Measurements from ENCODE around the gene PSPC1. TPM values are rescaled to one million over a fixed set of nuclear protein-coding genes. Genes with fewer than 3 reads are reported as not detected.

The PSPC1 gene
- polyA plus RNA-seq, 1 donor = 49.5 TPM

- WGBS (ENCODE audit: insufficient coverage, low lambda C conversion rate) = 100% methylated on average over 1 of the region's 3 CpGs
- H3K27me3 ChIP-seq (ENCODE audit: control insufficient read depth, insufficient read depth, low read length) = no peaks in the 10 kb centered on the region
Measured at GRCh38 chr13:19676168-19676567, 106.6 kb downstream of the PSPC1 start.

GRCh38 chr13:19674898-19675297 is 107.8 kb downstream of the PSPC1 start:
- H3K4me1 ChIP-seq (ENCODE audit: control insufficient read depth, insufficient read depth, low read length) = no peaks in the 10 kb centered on the region
- DNase-seq = no peak
- no peak overlapping the region for H3K27ac ChIP-seq (ENCODE audit: low read length)
- WGBS (ENCODE audit: insufficient coverage, low lambda C conversion rate) = no CpG with 5 or more reads among the region's 10 CpGs
- H3K27me3 ChIP-seq (ENCODE audit: control insufficient read depth, insufficient read depth, low read length) = no peaks in the 10 kb centered on the region
- no peaks in the 10 kb centered on the region for H3K9me3 ChIP-seq (ENCODE audit: control insufficient read depth, low read depth, low read length)
- peaks cover 60% of the 10 kb centered on the region for H3K36me3 ChIP-seq (ENCODE audit: control insufficient read depth, insufficient read depth, low read length)
- H3K4me3 ChIP-seq (ENCODE audit: low read length) = no peak overlapping the region

More at GRCh38 chr13:19676168-19676567, 106.6 kb downstream of the PSPC1 start:
- H3K9me3 ChIP-seq (ENCODE audit: control insufficient read depth, low read depth, low read length) = no peaks in the 10 kb centered on the region
- no peaks in the 10 kb centered on the region for H3K4me1 ChIP-seq (ENCODE audit: control insufficient read depth, insufficient read depth, low read length)
- DNase-seq = no peak
- no peak overlapping the region for H3K27ac ChIP-seq (ENCODE audit: low read length)
- peaks cover 48% of the 10 kb centered on the region for H3K36me3 ChIP-seq (ENCODE audit: control insufficient read depth, insufficient read depth, low read length)
- no peak overlapping the region for H3K4me3 ChIP-seq (ENCODE audit: low read length)

- no peaks in the 10 kb centered on the region for H3K9me3 ChIP-seq (ENCODE audit: control insufficient read depth, low read depth, low read length)
- no peak overlapping the region for H3K27ac ChIP-seq (ENCODE audit: low read length)
- no peaks in the 10 kb centered on the region for H3K4me1 ChIP-seq (ENCODE audit: control insufficient read depth, insufficient read depth, low read length)
- 100% methylated on average over 1 of the region's 11 CpGs for WGBS (ENCODE audit: insufficient coverage, low lambda C conversion rate)
- DNase-seq = no peak
- peaks cover 69% of the 10 kb centered on the region for H3K36me3 ChIP-seq (ENCODE audit: control insufficient read depth, insufficient read depth, low read length)
- no peaks in the 10 kb centered on the region for H3K27me3 ChIP-seq (ENCODE audit: control insufficient read depth, insufficient read depth, low read length)
- H3K4me3 ChIP-seq (ENCODE audit: low read length) = no peak overlapping the region
Measured at GRCh38 chr13:19673473-19674430, 109.0 kb downstream of the PSPC1 start.

GRCh38 chr13:19672990-19673389 is 109.8 kb downstream of the PSPC1 start:
- no peak for DNase-seq
- Histone ChIP-seq H3K4me3 (ENCODE audit: low read length) (no peak overlapping the region), H3K27me3 (ENCODE audit: control insufficient read depth, insufficient read depth, low read length) (no peaks in the 10 kb centered on the region), H3K9me3 (ENCODE audit: control insufficient read depth, low read depth, low read length) (no peaks in the 10 kb centered on the region), H3K4me1 (ENCODE audit: control insufficient read depth, insufficient read depth, low read length) (no peaks in the 10 kb centered on the region), H3K36me3 (ENCODE audit: control insufficient read depth, insufficient read depth, low read length) (peaks cover 77% of the 10 kb centered on the region), H3K27ac (ENCODE audit: low read length) (no peak overlapping the region)
- 93% methylated on average over 2 of the region's 5 CpGs for WGBS (ENCODE audit: insufficient coverage, low lambda C conversion rate)

DNA sequence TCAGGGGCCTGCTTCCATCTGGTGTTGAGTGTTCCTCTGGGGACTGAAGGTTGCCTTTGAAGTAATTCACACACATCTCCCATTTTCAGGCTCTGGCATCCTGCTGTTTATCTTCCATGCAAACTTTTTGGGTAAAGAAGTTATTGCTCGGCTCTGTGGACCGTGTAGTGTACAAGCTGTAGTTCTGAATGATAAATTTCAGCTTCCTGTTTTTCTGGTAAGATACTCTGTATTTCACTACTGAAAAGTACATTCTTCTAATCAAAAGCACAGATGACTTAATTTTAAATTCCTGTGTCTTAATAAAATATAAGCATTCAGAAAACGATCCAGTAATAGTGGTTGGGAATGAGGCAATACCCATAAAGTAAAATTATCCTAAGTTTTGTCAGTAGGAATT is 112.6 kb downstream of the PSPC1 start:
- Histone ChIP-seq H3K27ac (ENCODE audit: low read length) (no peak overlapping the region), H3K9me3 (ENCODE audit: control insufficient read depth, low read depth, low read length) (no peaks in the 10 kb centered on the region), H3K36me3 (ENCODE audit: control insufficient read depth, insufficient read depth, low read length) (peaks cover 88% of the 10 kb centered on the region), H3K4me3 (ENCODE audit: low read length) (no peak overlapping the region), H3K27me3 (ENCODE audit: control insufficient read depth, insufficient read depth, low read length) (no peaks in the 10 kb centered on the region), H3K4me1 (ENCODE audit: control insufficient read depth, insufficient read depth, low read length) (no peaks in the 10 kb centered on the region)
- 50% methylated on average over 2 of the region's 3 CpGs for WGBS (ENCODE audit: insufficient coverage, low lambda C conversion rate)
- DNase-seq = no peak

- no peak for DNase-seq
- no peak overlapping the region for H3K4me3 ChIP-seq (ENCODE audit: low read length)
- WGBS (ENCODE audit: insufficient coverage, low lambda C conversion rate) = 100% methylated on average over 1 of the region's 9 CpGs
- H3K9me3 ChIP-seq (ENCODE audit: control insufficient read depth, low read depth, low read length) = no peaks in the 10 kb centered on the region
- H3K27me3 ChIP-seq (ENCODE audit: control insufficient read depth, insufficient read depth, low read length) = no peaks in the 10 kb centered on the region
- H3K36me3 ChIP-seq (ENCODE audit: control insufficient read depth, insufficient read depth, low read length) = peaks cover 84% of the 10 kb centered on the region
- no peaks in the 10 kb centered on the region for H3K4me1 ChIP-seq (ENCODE audit: control insufficient read depth, insufficient read depth, low read length)
- no peak overlapping the region for H3K27ac ChIP-seq (ENCODE audit: low read length)
Measured at GRCh38 chr13:19668778-19669177, 114.0 kb downstream of the PSPC1 start.

DNA sequence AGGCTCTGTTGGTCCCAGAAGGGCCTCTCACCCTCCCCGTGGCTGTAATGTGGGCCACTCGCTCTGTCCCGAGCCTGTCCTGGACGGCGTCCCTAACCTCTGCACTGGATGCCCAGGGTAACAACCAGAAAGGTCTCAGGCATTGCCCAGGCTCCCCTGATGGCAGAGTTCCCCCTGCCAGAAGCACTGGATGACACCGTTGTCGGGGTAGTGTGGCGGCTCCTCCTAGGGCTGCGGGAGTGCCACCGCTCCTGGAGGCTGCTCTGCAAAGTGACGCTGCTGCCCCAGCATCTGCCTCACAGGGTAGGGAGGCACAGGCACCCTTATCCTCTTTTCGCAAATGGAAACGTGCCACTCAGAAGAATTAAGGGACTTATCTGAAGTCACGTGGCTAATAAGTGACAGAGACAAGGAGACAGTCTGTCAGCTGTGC is 117.3 kb downstream of the PSPC1 start:
- Histone ChIP-seq H3K4me1 (ENCODE audit: control insufficient read depth, insufficient read depth, low read length) (no peaks in the 10 kb centered on the region), H3K9me3 (ENCODE audit: control insufficient read depth, low read depth, low read length) (no peaks in the 10 kb centered on the region), H3K4me3 (ENCODE audit: low read length) (no peak overlapping the region), H3K27me3 (ENCODE audit: control insufficient read depth, insufficient read depth, low read length) (no peaks in the 10 kb centered on the region), H3K36me3 (ENCODE audit: control insufficient read depth, insufficient read depth, low read length) (peaks cover 85% of the 10 kb centered on the region), H3K27ac (ENCODE audit: low read length) (no peak overlapping the region)
- no CpG with 5 or more reads among the region's 14 CpGs for WGBS (ENCODE audit: insufficient coverage, low lambda C conversion rate)
- DNase-seq = no peak

- 100% methylated on average over 1 of the region's 14 CpGs for WGBS (ENCODE audit: insufficient coverage, low lambda C conversion rate)
- Histone ChIP-seq H3K27ac (ENCODE audit: low read length) (no peak overlapping the region), H3K9me3 (ENCODE audit: control insufficient read depth, low read depth, low read length) (no peaks in the 10 kb centered on the region), H3K4me3 (ENCODE audit: low read length) (no peak overlapping the region), H3K27me3 (ENCODE audit: control insufficient read depth, insufficient read depth, low read length) (no peaks in the 10 kb centered on the region), H3K4me1 (ENCODE audit: control insufficient read depth, insufficient read depth, low read length) (no peaks in the 10 kb centered on the region), H3K36me3 (ENCODE audit: control insufficient read depth, insufficient read depth, low read length) (peaks cover 80% of the 10 kb centered on the region)
- no peak for DNase-seq
Measured at GRCh38 chr13:19664481-19665230, 118.1 kb downstream of the PSPC1 start.

DNA sequence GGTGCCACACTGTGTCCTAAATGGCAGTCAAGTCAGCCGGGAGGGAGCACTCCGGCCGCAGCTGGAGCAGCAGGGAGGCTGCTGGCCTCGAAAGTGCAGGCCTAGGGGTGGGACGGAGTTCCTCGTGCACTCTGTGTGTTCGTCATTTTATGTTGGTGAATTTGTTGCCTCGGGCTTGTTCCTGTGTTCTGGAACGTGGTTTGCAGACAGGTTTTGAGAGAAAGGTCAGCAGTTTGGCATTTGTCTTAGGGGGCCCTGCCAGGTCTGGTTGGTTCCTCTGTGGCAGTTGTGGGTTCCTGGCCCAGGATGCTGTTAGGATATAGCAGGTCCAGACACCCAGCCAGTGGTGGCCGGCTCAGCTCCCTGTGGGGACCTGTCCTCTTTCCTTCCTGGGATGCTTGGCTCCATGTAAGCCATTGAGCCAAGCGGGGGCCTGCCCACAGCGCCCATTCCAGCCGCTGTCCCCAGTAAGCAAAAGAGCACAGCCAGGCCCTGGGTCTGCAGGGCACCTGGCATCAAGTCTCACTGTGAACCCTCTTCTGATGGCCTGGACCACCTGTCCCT is 119.2 kb downstream of the PSPC1 start:
- peaks cover 76% of the 10 kb centered on the region for H3K36me3 ChIP-seq (ENCODE audit: control insufficient read depth, insufficient read depth, low read length)
- H3K27me3 ChIP-seq (ENCODE audit: control insufficient read depth, insufficient read depth, low read length) = no peaks in the 10 kb centered on the region
- no peaks in the 10 kb centered on the region for H3K4me1 ChIP-seq (ENCODE audit: control insufficient read depth, insufficient read depth, low read length)
- H3K4me3 ChIP-seq (ENCODE audit: low read length) = no peak overlapping the region
- H3K9me3 ChIP-seq (ENCODE audit: control insufficient read depth, low read depth, low read length) = no peaks in the 10 kb centered on the region
- no peak overlapping the region for H3K27ac ChIP-seq (ENCODE audit: low read length)
- no peak for DNase-seq
- WGBS (ENCODE audit: insufficient coverage, low lambda C conversion rate) = no CpG with 5 or more reads among the region's 13 CpGs

DNA sequence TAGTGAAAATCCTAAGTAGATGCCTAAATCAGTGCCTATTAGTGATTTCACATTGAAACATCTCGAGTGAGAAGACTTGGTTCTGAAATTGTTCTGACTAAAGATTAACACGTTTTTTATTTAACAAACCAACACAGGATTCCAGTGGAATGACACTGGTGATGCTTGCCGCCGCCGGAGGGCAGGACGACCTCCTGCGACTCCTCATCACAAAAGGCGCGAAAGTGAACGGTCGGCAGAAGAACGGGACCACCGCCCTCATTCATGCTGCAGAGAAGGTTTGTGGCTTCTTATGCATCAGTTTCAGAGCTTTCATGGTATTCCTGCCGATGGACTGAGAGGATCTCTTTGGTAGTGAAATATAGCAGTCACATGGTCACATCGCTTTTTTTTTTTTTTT is 121.2 kb downstream of the PSPC1 start:
- no peaks in the 10 kb centered on the region for H3K27me3 ChIP-seq (ENCODE audit: control insufficient read depth, insufficient read depth, low read length)
- H3K9me3 ChIP-seq (ENCODE audit: control insufficient read depth, low read depth, low read length) = no peaks in the 10 kb centered on the region
- H3K27ac ChIP-seq (ENCODE audit: low read length) = no peak overlapping the region
- WGBS (ENCODE audit: insufficient coverage, low lambda C conversion rate) = no CpG with 5 or more reads among the region's 15 CpGs
- H3K4me1 ChIP-seq (ENCODE audit: control insufficient read depth, insufficient read depth, low read length) = no peaks in the 10 kb centered on the region
- H3K4me3 ChIP-seq (ENCODE audit: low read length) = no peak overlapping the region
- peaks cover 62% of the 10 kb centered on the region for H3K36me3 ChIP-seq (ENCODE audit: control insufficient read depth, insufficient read depth, low read length)
- no peak for DNase-seq
